ENCODE data around the gene DOK3.
A peak's percentile ranks its signal among the peaks of the same experiment; 100 is the strongest.

The DOK3 gene

DNA sequence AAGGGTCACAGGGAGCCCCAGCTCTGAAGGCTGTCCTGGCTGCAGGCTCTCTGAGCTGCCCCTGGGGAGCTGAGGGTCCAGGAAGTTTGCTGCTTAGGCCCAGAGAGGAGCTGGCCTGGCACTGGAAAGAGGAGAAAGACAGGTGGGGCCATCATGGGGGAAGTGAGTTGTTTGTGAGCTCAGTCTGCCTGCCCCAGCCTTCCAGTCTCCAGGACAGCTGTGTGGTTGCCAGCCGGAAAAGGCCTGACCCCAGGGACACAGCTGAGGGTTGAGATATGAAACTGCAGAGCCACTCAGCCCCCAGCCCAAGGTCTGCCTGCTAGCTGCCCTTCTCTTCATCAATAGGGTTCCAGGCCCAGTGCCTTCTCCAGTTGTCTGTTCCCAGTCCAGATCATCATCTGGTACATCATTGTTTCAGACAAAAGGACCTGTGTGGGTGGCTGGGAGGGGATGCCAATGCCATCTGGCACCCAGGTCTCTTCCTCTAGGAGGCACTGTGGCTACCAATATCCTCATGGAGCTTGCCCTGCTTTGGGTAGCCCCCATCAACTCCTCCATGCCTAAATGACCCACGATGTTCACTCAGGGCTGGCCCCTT, 11.4 kb upstream of the DOK3 start:
- TF ChIP-seq, protein P1, sequence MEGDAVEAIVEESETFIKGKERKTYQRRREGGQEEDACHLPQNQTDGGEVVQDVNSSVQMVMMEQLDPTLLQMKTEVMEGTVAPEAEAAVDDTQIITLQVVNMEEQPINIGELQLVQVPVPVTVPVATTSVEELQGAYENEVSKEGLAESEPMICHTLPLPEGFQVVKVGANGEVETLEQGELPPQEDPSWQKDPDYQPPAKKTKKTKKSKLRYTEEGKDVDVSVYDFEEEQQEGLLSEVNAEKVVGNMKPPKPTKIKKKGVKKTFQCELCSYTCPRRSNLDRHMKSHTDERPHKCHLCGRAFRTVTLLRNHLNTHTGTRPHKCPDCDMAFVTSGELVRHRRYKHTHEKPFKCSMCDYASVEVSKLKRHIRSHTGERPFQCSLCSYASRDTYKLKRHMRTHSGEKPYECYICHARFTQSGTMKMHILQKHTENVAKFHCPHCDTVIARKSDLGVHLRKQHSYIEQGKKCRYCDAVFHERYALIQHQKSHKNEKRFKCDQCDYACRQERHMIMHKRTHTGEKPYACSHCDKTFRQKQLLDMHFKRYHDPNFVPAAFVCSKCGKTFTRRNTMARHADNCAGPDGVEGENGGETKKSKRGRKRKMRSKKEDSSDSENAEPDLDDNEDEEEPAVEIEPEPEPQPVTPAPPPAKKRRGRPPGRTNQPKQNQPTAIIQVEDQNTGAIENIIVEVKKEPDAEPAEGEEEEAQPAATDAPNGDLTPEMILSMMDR (conservative IDR thresholded peaks at IDR 0.05; ENCODE audit: low read depth, low read length), result peak; percentile 25
- no peak for DNase-seq (ENCODE audit: low read depth)

DNA sequence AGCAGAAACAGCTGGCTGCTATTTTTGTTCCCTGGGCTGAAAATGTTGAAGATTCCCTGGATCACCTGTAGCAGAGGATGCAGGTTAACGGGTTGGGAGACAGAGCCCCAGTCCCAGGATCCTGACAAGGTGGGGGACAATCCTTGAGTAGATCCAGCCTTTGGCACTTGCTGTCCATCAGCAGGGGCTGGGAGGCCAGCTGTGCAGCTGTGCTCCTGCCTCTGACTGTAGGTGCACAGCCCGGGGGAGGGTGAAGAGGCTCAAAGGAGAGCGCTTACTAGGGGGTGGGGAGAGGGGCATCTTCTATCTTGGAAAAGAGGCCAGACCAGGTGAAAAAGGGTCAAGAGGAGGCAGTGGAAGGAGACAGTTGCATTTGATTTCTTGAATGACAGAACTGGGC, 10.6 kb upstream of the DOK3 start:
- TF ChIP-seq, protein P1 (conservative IDR thresholded peaks at IDR 0.05; ENCODE audit: low read depth, low read length), result no peak
- no peak overlapping the region for H3K4me3 ChIP-seq (ENCODE audit: low read length)
- no peak for DNase-seq (ENCODE audit: low read depth)

More for the DNA sequence above, 11.4 kb upstream of the DOK3 start:
- no peak overlapping the region for H3K4me3 ChIP-seq (ENCODE audit: low read length)

DNA sequence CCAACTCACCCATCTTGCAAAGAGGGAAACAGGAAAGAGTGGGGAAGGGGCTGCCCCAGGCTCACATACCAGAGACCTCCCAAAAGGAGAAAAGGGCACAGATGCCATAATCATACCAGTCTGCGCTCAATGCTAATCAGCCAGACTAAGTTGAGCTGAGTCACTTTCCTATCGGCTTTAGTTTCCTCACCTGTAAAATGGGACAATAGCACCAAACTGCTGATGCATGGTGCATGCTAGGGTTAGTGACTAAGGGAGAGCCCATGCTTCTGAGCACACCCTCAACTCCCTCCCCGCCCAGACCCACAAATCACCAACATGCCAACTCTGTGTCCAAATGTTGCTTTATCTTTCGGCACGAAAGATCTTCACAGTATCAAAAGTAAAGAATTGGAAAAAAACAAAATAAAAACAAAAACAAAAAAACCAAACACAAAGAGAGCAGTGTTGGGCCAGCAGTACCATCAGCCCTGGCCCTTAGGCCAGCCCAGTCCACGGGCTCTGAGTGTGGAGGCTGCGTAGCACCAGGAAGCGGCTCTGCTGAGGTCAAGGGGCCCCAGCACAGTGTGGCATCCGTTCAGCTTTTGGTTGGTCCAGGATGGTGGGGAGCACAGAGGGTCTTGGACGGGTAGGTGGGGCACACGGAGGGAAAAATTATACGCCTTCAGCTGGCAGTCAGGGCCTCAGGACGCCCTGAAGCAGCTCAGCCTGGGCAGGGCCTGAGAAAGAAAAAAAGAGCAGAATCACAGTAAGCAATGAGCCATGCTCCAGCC, 10.0 kb upstream of the DOK3 start:
- no peak for DNase-seq (ENCODE audit: low read depth)
- TF ChIP-seq, protein P1 (conservative IDR thresholded peaks at IDR 0.05; ENCODE audit: low read depth, low read length), result no peak
- H3K4me3 ChIP-seq (ENCODE audit: low read length), result no peak overlapping the region

- TF ChIP-seq, protein P1 (conservative IDR thresholded peaks at IDR 0.05; ENCODE audit: low read depth, low read length), result peak; percentile 6
- H3K4me3 ChIP-seq (ENCODE audit: low read length), result peak within 1 kb of the TSS; percentile 97
- peak; percentile 95 for DNase-seq (ENCODE audit: low read depth)
Measured at GRCh38 chr5:177516601-177517568, 7.3 kb upstream of the DOK3 start, which contains the start of gene DDX41. TSS of gene DDX41 (minus strand) at chr5:177516961. CDS start at chr5:177516945, 16 bp downstream.

- no peak for DNase-seq (ENCODE audit: low read depth)
- H3K4me3 ChIP-seq (ENCODE audit: low read length), result peak overlapping the region; percentile 97
- TF ChIP-seq, protein P1 (conservative IDR thresholded peaks at IDR 0.05; ENCODE audit: low read depth, low read length), result no peak
Measured at GRCh38 chr5:177515580-177515979, 6.0 kb upstream of the DOK3 start.

DNA sequence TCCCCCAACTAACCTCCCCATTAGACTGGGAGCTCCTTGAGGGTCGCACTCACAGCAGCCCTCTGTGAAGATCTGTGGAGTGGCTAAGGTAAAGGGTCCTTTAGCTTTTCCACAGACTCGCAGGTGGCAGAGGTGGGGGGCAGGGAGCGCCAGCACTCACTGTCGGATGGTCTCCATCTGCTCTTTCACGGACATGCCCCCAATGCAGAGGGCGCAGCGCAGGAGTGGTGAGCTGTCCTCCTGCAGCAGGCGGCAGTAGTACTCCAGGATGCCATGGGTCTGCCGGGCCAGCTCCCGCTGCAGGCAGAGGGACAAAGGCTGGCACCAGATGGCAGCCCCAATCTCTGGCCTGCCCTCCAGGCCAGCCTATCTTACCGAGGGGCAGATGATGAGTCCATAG, 4.9 kb upstream of the DOK3 start:
- H3K4me3 ChIP-seq (ENCODE audit: low read length), result no peak overlapping the region
- no peak for DNase-seq (ENCODE audit: low read depth)
- TF ChIP-seq, protein P1 (conservative IDR thresholded peaks at IDR 0.05; ENCODE audit: low read depth, low read length), result no peak
